Neural cell (in vitro differentiated cells): ENCODE data around the gene LRRC49. TPM values are rescaled to one million over a fixed set of nuclear protein-coding genes. Genes with fewer than 3 reads are reported as not detected.

Experiments used
- H2AFZ ChIP-seq: fragments of 200-600, 300-800 bp; sonication (generic), shearing (Covaris generic); 2 replicates; pipeline ENCODE4 v1.6.0; 2014; ENCODE audit warnings: low read depth, mild to moderate bottlenecking, antibody characterized with exemption, low read length, moderate library complexity
- H3F3A ChIP-seq: fragments of 200-600 bp; shearing (Covaris generic); 2 replicates; pipeline ENCODE4 v1.6.1; 2016; ENCODE audit warnings: mild to moderate bottlenecking, moderate library complexity, mixed read lengths, antibody characterized with exemption, low read length; ENCODE audit not compliant: insufficient read depth, poor library complexity, severe bottlenecking
- H3K27ac ChIP-seq: fragments of 200-600, 300-800 bp; sonication (generic), shearing (Covaris generic); 2 replicates; pipeline ENCODE4 v1.5.1; 2014; ENCODE audit warnings: mild to moderate bottlenecking, low read length, moderate library complexity
- H3K27me3 ChIP-seq: fragments of 300-800, 200-600 bp; sonication (generic), shearing (Covaris generic); 2 replicates; pipeline ENCODE4 v1.6.0; 2014; ENCODE audit warnings: mild to moderate bottlenecking, low read depth, low read length, moderate library complexity; ENCODE audit not compliant: insufficient read depth
- H3K36me3 ChIP-seq: fragments of 300-800, 200-600 bp; sonication (generic), shearing (Covaris generic); 2 replicates; pipeline ENCODE4 v1.5.1; 2014; ENCODE audit warnings: mild to moderate bottlenecking, antibody characterized with exemption, low read length, moderate library complexity; ENCODE audit not compliant: insufficient read depth
- H3K4me2 ChIP-seq: fragments of 300-800, 200-600 bp; sonication (generic), shearing (Covaris generic); 2 replicates; pipeline ENCODE4 v1.6.0; 2014; ENCODE audit warnings: mild to moderate bottlenecking, low read length
- H3K4me3 ChIP-seq: fragments of 300-800, 200-600 bp; sonication (generic), shearing (Covaris generic); 2 replicates; pipeline ENCODE4 v1.5.1; 2014; ENCODE audit warnings: mild to moderate bottlenecking, low read length, moderate library complexity
- H3K79me2 ChIP-seq: fragments of 200-600 bp; shearing (Covaris generic); replicated peaks from 2 replicates; pipeline ENCODE4 v1.6.0; 2014; ENCODE audit warnings: mild to moderate bottlenecking, low read length, moderate library complexity; ENCODE audit not compliant: insufficient read depth
- H3K9ac ChIP-seq: fragments of 300-800, 200-600 bp; sonication (generic), shearing (Covaris generic); 2 replicates; pipeline ENCODE4 v1.6.1; 2016; ENCODE audit warnings: mild to moderate bottlenecking, low read length, mixed read lengths
- H3K9me2 ChIP-seq: fragments of 200-600 bp; shearing (Covaris generic); 2 replicates; pipeline ENCODE4 v1.6.1; 2016; ENCODE audit warnings: mild to moderate bottlenecking, low read length, mixed read lengths; ENCODE audit not compliant: insufficient read depth
- H3K9me3 ChIP-seq: fragments of 200-600, 300-800 bp; sonication (generic), shearing (Covaris generic); 2 replicates; pipeline ENCODE4 v1.6.1; 2016; ENCODE audit warnings: mild to moderate bottlenecking, mixed run types, low read length, moderate library complexity, mixed read lengths
- H4K20me1 ChIP-seq: fragments of 200-600 bp; shearing (Covaris generic); 2 replicates; pipeline ENCODE4 v1.6.1; 2016; ENCODE audit warnings: mild to moderate bottlenecking, mixed run types; ENCODE audit not compliant: insufficient read depth
- CTCF ChIP-seq: fragments of 450-650 bp; IDR thresholded peaks from 2 replicates; pipeline ENCODE4 v1.5.1; 2014; ENCODE audit warnings: antibody characterized with exemption, mild to moderate bottlenecking, moderate library complexity; ENCODE audit not compliant: poor library complexity, severe bottlenecking
- EP300 ChIP-seq: fragments of 450-650 bp; conservative IDR thresholded peaks from 2 replicates; pipeline ENCODE4 v1.6.1; 2014; ENCODE audit warnings: antibody characterized with exemption, mild to moderate bottlenecking, moderate library complexity; ENCODE audit not compliant: poor library complexity, severe bottlenecking
- EZH2 ChIP-seq: fragments of 200-600, 300-800 bp; shearing (Covaris generic), sonication (generic); IDR thresholded peaks from 2 replicates; pipeline ENCODE4 v1.6.1; 2014; ENCODE audit warnings: antibody characterized with exemption, low read length, borderline replicate concordance, mild to moderate bottlenecking; ENCODE audit not compliant: insufficient read depth, poor library complexity, severe bottlenecking
- MXI1 ChIP-seq: fragments of 450-650 bp; conservative IDR thresholded peaks from 2 replicates; pipeline ENCODE4 v1.6.1; 2014; ENCODE audit warnings: antibody characterized with exemption, mild to moderate bottlenecking; ENCODE audit not compliant: poor library complexity, severe bottlenecking
- POLR2AphosphoS5 ChIP-seq: IDR thresholded peaks from 2 replicates; pipeline ENCODE4 v1.6.1; 2012
- RAD21 ChIP-seq: fragments of 450-650 bp; conservative IDR thresholded peaks from 2 replicates; pipeline ENCODE4 v1.6.1; 2014; ENCODE audit warnings: antibody characterized with exemption, mild to moderate bottlenecking, moderate library complexity
- REST ChIP-seq: IDR thresholded peaks from 2 replicates; pipeline ENCODE4 v1.6.1; 2012; ENCODE audit warnings: borderline replicate concordance
- SMC3 ChIP-seq: fragments of 450-650 bp; conservative IDR thresholded peaks from 2 replicates; pipeline ENCODE4 v1.6.1; 2014; ENCODE audit warnings: antibody characterized with exemption, mild to moderate bottlenecking, moderate library complexity; ENCODE audit not compliant: poor library complexity
- TAF1 ChIP-seq: IDR thresholded peaks from 2 replicates; pipeline ENCODE4 v1.6.1; 2012; ENCODE audit warnings: low read depth
- polyA plus RNA-seq: library from polyadenylated mRNA; depleted of rRNA; stranded (reverse); fragments of >200 nt; gene quantifications from 2 replicates; pipeline ENCODE4 v1.2.3, GENCODE V29; 2014

The LRRC49 gene
- polyA plus RNA-seq, 1 donor from 2014 or later: 141 TPM

GRCh38 chr15:71083349-71083748 is 190.7 kb downstream of the LRRC49 start:
- Histone ChIP-seq H3K36me3 (no peaks in the 10 kb centered on the region), H3K27ac (no peak overlapping the region), H3F3A (no peaks in the 10 kb centered on the region), H3K4me2 (no peak overlapping the region), H3K79me2 (no peaks in the 10 kb centered on the region), H3K9me2 (no peaks in the 10 kb centered on the region), H3K27me3 (no peaks in the 10 kb centered on the region), H3K9ac (no peak overlapping the region), H3K9me3 (no peaks in the 10 kb centered on the region), H4K20me1 (no peaks in the 10 kb centered on the region), H2AFZ (no peak overlapping the region), H3K4me3 (no peak overlapping the region)
- TF ChIP-seq RAD21 (no peak), SMC3 (no peak), POLR2AphosphoS5 (no peak), EP300 (no peak), EZH2 (no peak), REST (no peak), CTCF (no peak), MXI1 (no peak), TAF1 (no peak)

- Histone ChIP-seq H3K4me2 (no peak overlapping the region), H2AFZ (no peak overlapping the region), H3K9me2 (no peaks in the 10 kb centered on the region), H3K4me3 (no peak overlapping the region), H3K36me3 (no peaks in the 10 kb centered on the region), H3K27me3 (no peaks in the 10 kb centered on the region), H3K9me3 (no peaks in the 10 kb centered on the region), H3K9ac (no peak overlapping the region), H3K79me2 (no peaks in the 10 kb centered on the region), H4K20me1 (no peaks in the 10 kb centered on the region), H3K27ac (no peak overlapping the region), H3F3A (no peaks in the 10 kb centered on the region)
- no peak for TF ChIP-seq POLR2AphosphoS5
- no peak for TF ChIP-seq CTCF
- TF ChIP-seq EZH2: no peak
- TF ChIP-seq RAD21: no peak
- no peak for TF ChIP-seq EP300
- no peak for TF ChIP-seq SMC3
- TF ChIP-seq MXI1: no peak
- no peak for TF ChIP-seq REST
- no peak for TF ChIP-seq TAF1
Observed at GRCh38 chr15:71084264-71084663, 191.6 kb downstream of the LRRC49 start.
